ENCODE results near the gene NCKAP5. TPM values are rescaled to one million over a fixed set of nuclear protein-coding genes. Genes with fewer than 3 reads are reported as not detected.

NCKAP5 gene
- total and polyA plus RNA-seq, 7 donors: 0.03 to 1.2 (median 0.22) TPM

GRCh38 chr2:133480707-133481429, 87.4 kb downstream of the NCKAP5 start:
- ATAC-seq (no peak), DNase-seq (no peak)
- intact Hi-C loops (cut with DNase I): no loop called here
- Histone ChIP-seq H3K36me3 (ENCODE audit: insufficient read depth in 1 of 2, low read depth in 1 of 2) (no peaks in the 10 kb centered on the region), H3K27ac (no peak overlapping the region), H3K9me3 (no peaks in the 10 kb centered on the region), H3K27me3 (ENCODE audit: insufficient read depth in 3 of 3, low read length in 2 of 3) (no peaks in the 10 kb centered on the region), H3K4me1 (no peaks in the 10 kb centered on the region), H3K4me3 (no peak overlapping the region)
- TF ChIP-seq, protein P1, sequence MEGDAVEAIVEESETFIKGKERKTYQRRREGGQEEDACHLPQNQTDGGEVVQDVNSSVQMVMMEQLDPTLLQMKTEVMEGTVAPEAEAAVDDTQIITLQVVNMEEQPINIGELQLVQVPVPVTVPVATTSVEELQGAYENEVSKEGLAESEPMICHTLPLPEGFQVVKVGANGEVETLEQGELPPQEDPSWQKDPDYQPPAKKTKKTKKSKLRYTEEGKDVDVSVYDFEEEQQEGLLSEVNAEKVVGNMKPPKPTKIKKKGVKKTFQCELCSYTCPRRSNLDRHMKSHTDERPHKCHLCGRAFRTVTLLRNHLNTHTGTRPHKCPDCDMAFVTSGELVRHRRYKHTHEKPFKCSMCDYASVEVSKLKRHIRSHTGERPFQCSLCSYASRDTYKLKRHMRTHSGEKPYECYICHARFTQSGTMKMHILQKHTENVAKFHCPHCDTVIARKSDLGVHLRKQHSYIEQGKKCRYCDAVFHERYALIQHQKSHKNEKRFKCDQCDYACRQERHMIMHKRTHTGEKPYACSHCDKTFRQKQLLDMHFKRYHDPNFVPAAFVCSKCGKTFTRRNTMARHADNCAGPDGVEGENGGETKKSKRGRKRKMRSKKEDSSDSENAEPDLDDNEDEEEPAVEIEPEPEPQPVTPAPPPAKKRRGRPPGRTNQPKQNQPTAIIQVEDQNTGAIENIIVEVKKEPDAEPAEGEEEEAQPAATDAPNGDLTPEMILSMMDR (IDR thresholded peaks at IDR 0.05): no peak
- WGBS, 3 donors: 72 to 77% (median 76%) methylated on average over 7 of the region's 7 CpGs

DNA sequence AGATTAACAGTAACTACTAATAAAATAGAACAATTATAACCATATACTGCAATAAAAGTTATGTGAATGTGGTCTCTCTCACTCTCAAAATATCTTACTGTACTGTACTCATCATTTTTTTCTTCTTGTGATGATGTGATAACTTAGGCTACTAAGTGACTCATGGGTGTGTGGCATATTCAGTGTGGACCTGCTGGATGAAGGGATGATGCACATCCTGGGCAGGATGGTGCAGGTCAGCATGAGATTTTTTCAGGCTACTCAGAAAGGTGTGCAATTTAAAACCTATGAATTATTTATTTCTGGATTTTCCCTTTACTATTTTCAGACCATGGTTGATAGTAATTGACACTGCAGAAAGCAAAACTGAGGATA, 90.7 kb downstream of the NCKAP5 start:
- no peak overlapping the region for H3K4me3 ChIP-seq
- H3K36me3 ChIP-seq (ENCODE audit: insufficient read depth in 1 of 2, low read depth in 1 of 2): no peaks in the 10 kb centered on the region
- H3K9me3 ChIP-seq: no peaks in the 10 kb centered on the region
- TF ChIP-seq, protein P1 (IDR thresholded peaks at IDR 0.05): no peak
- H3K27me3 ChIP-seq (ENCODE audit: insufficient read depth in 3 of 3, low read length in 2 of 3): no peaks in the 10 kb centered on the region
- H3K4me1 ChIP-seq: no peaks in the 10 kb centered on the region
- intact Hi-C loops (cut with DNase I): no loop called here
- H3K27ac ChIP-seq: no peak overlapping the region
- DNase-seq (no peak), ATAC-seq (no peak)

DNA sequence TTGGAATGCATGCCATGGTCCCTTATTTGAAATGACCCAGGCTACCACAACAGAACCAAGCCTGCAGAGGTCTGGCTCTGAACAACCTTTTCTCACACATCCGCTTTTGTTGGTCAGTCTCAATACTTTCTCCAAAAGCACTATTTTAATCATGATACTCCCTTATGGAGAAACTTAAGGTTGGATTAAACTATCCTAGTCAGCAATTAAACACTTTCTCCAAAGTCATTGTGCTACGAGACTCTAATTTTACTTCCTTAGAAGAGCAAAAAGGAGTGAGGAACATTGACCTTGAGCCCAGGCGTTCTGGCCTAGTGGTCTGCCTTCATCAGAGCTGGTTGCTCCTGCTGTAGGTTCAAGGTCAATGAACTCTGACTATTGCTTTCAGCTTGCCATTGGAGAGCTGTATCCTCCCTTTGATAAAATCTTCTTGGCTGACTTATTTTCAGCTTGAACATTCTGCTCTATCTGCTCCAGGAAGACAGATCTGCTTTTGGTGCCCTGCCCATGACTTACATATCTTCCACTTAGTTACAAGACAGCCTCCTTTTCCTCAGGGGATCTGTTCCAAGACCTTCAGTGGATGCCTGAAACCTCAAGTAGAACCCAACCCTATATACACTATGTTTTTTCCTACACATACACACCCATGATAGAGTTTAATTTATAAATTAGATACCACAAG, 91.2 kb downstream of the NCKAP5 start:
- intact Hi-C loops (cut with DNase I): no loop called here
- Histone ChIP-seq H3K27ac (no peak overlapping the region), H3K9me3 (no peaks in the 10 kb centered on the region), H3K27me3 (ENCODE audit: insufficient read depth in 3 of 3, low read length in 2 of 3) (no peaks in the 10 kb centered on the region), H3K4me1 (no peaks in the 10 kb centered on the region), H3K36me3 (ENCODE audit: insufficient read depth in 1 of 2, low read depth in 1 of 2) (no peaks in the 10 kb centered on the region), H3K4me3 (no peak overlapping the region)
- 86 to 93% (median 91%) methylated on average over 3 of the region's 3 CpGs for WGBS, 3 donors
- no peak for DNase-seq
- no peak for ATAC-seq
- TF ChIP-seq, protein P1 (IDR thresholded peaks at IDR 0.05): no peak

GRCh38 chr2:133476286-133476685, 92.0 kb downstream of the NCKAP5 start:
- Histone ChIP-seq H3K4me3 (no peak overlapping the region), H3K27ac (no peak overlapping the region), H3K9me3 (no peaks in the 10 kb centered on the region), H3K4me1 (no peaks in the 10 kb centered on the region), H3K27me3 (ENCODE audit: insufficient read depth in 3 of 3, low read length in 2 of 3) (no peaks in the 10 kb centered on the region), H3K36me3 (ENCODE audit: insufficient read depth in 1 of 2, low read depth in 1 of 2) (no peaks in the 10 kb centered on the region)
- DNase-seq (no peak), ATAC-seq (no peak)
- TF ChIP-seq, protein P1 (IDR thresholded peaks at IDR 0.05): no peak
- intact Hi-C loops (cut with DNase I): no loop called here
- 88 to 91% (median 88%) methylated on average over 4 of the region's 4 CpGs for WGBS, 3 donors
